DMS53 treated with DMSO at 0.1 percent for 48 hours (cell line): ENCODE results near the gene ZMIZ1.

Experiments used
- DNase-seq: peaks from one replicate; lab custom pipeline; 2025; ENCODE audit not compliant: unreplicated experiment; lab: John Stamatoyannopoulos, UW

The ZMIZ1 gene

GRCh38 chr10:79299397-79300241 is 230.9 kb downstream of the ZMIZ1 start:
- DNase-seq = no peak

GRCh38 chr10:79300711-79301110 is 231.9 kb downstream of the ZMIZ1 start:
- no peak for DNase-seq

GRCh38 chr10:79301754-79302530 is 233.2 kb downstream of the ZMIZ1 start:
- no peak for DNase-seq

- DNase-seq = no peak
Measured at GRCh38 chr10:79303631-79304478, 235.1 kb downstream of the ZMIZ1 start.

- DNase-seq = no peak
Measured at GRCh38 chr10:79304479-79305087, 235.8 kb downstream of the ZMIZ1 start.

GRCh38 chr10:79305515-79305914 is 236.7 kb downstream of the ZMIZ1 start:
- no peak for DNase-seq

- DNase-seq = no peak
Measured at GRCh38 chr10:79305988-79306387, 237.2 kb downstream of the ZMIZ1 start.

GRCh38 chr10:79306644-79307220 is 238.0 kb downstream of the ZMIZ1 start:
- no peak for DNase-seq

- no peak for DNase-seq
Measured at GRCh38 chr10:79308016-79308415, 239.2 kb downstream of the ZMIZ1 start.

GRCh38 chr10:79308969-79309665 is 240.4 kb downstream of the ZMIZ1 start:
- no peak for DNase-seq

- no peak for DNase-seq
Measured at GRCh38 chr10:79310200-79310865, 241.6 kb downstream of the ZMIZ1 start.

GRCh38 chr10:79310911-79311573 is 242.3 kb downstream of the ZMIZ1 start:
- DNase-seq = no peak

- DNase-seq = no peak
Measured at GRCh38 chr10:79311581-79312407, 243.0 kb downstream of the ZMIZ1 start.

- DNase-seq = no peak
Measured at GRCh38 chr10:79312601-79313187, 243.9 kb downstream of the ZMIZ1 start.

- no peak for DNase-seq
Measured at GRCh38 chr10:79313320-79313719, 244.6 kb downstream of the ZMIZ1 start.

- no peak for DNase-seq
Measured at GRCh38 chr10:79313911-79314439, 245.2 kb downstream of the ZMIZ1 start.
